GM12874 (cell line): ENCODE measurements around the gene TMPRSS4.

ENCODE experiments used
- TF ChIP-seq, protein P1 (sequence below): IDR thresholded peaks from 2 replicates; pipeline ENCODE4 v1.5.1; 2011; ENCODE audit warnings: low read depth, mild to moderate bottlenecking, control low read depth, low read length, moderate library complexity; ENCODE audit not compliant: insufficient read depth

TMPRSS4 gene

DNA sequence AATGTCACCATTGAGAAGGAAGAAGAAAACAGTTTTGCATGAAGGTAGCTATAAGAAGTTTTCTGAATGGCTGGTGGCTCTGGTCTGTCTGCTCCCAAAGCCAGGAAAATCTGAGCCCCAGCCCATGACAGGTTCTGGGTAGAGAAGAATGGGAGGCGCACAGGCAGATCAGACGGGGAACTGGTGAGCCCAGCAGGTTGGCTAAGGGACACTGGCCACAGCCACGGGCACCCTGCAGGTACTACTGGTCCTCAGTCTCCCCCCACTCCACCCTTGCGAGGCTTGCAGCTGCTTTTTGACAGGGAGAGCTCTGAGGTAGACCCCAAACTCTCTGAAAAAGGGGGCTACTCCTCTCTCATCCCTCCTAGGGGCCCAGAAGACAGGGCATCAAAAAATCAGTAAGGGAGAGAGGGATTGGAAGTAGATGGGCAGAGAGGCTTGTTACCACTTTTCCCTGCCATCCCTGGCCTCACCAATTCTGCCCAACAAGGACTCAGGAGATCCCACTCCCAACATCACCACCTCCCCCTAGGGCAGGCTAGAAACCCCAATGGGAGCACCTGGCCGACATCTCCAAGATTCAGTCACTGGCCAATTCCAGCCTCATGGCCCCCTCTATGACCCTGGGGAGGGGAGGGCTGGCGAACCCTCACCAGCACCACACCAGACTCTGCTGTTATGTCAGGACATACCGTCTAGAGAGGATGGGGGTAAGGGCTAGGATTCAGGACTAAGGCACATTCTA, 58.3 kb downstream of the TMPRSS4 start:
- TF ChIP-seq, protein P1, sequence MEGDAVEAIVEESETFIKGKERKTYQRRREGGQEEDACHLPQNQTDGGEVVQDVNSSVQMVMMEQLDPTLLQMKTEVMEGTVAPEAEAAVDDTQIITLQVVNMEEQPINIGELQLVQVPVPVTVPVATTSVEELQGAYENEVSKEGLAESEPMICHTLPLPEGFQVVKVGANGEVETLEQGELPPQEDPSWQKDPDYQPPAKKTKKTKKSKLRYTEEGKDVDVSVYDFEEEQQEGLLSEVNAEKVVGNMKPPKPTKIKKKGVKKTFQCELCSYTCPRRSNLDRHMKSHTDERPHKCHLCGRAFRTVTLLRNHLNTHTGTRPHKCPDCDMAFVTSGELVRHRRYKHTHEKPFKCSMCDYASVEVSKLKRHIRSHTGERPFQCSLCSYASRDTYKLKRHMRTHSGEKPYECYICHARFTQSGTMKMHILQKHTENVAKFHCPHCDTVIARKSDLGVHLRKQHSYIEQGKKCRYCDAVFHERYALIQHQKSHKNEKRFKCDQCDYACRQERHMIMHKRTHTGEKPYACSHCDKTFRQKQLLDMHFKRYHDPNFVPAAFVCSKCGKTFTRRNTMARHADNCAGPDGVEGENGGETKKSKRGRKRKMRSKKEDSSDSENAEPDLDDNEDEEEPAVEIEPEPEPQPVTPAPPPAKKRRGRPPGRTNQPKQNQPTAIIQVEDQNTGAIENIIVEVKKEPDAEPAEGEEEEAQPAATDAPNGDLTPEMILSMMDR = no peak

DNA sequence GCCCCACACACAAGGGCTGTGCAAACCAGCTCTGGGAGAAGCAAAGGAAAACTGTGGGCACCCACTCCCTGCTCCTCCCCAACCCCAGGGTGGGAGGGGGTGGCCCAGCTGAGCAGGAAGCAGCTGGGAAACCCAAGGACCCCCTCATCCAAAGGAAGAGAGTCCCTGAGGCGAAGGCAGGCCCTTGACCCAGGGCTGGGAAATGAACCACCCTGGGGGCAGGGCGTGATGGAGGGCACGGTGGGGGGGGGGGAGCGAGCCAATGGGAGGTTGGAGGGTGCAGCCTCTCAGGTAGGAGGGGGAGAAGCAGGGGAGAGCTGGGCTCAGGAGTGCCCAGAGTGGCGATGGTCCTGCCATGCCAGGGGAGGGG, 58.9 kb downstream of the TMPRSS4 start:
- TF ChIP-seq, protein P1 = no peak

DNA sequence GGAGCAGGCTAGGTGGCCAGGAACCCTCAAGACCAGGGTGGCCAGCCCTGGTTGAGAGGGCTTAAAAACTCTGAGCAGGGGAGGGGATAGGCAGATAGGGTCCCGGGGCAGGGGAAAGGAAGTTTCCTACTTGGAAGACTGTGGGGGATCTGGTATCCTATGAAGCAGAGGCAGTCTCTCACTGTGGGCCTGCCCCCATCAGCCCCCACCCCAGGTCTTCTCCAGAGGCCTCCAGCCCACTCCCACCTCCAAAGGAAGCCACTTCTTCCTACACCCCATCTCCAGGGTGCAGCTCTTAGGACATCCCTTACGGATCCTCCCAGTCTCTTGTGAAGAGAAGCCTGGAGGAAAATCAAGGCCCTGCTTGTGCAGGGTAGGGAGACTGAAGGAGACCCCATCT, 59.5 kb downstream of the TMPRSS4 start:
- TF ChIP-seq, protein P1 = no peak

DNA sequence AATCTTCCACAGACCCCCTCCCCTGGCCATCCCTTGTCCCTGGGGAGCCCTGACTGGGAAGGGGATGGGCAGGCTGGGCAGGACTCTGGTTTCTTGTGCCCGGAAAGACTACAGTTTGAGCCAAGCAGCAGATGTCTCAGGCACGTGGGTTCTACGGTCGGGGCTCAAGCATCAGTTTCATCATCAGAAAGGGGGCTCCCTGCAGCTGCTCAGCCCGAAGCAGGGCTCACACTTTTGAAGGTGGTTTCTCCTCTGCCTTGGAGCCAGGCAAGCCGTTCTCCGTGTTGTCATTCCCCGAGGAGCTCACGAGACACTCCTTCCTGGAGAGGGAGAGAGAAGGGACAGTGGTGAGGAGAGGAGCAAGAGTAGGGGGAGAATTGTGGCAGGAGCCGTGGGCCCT, 59.9 kb downstream of the TMPRSS4 start:
- TF ChIP-seq, protein P1 = no peak

DNA sequence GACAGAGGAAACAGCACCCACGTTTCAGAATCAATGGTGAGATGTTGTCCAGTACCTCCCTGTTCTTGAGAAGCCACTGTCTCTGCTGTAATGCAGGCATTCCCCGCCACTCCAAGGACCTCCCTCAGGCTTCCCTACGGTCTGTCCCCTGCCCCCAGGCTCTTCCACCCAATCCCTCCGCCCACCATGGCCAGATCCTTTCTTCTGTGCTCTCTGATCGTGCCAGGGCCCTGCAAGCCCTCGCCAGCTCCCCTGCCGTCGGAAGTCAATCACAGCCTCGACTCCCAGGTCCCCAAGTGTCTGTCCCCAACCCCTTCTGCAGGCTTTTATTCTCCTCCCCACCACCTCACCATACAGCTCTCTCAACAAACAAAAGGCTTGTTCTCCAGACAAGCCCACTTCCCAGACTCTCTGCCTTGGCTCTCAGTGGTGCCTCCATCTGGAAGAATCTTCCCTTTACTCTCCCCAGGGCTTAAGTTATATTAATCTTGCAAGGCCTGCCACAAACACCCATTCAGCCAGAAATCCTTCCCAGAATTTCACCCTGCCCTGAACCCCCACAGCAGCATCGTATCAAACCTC, 62.1 kb downstream of the TMPRSS4 start:
- TF ChIP-seq, protein P1 = no peak

DNA sequence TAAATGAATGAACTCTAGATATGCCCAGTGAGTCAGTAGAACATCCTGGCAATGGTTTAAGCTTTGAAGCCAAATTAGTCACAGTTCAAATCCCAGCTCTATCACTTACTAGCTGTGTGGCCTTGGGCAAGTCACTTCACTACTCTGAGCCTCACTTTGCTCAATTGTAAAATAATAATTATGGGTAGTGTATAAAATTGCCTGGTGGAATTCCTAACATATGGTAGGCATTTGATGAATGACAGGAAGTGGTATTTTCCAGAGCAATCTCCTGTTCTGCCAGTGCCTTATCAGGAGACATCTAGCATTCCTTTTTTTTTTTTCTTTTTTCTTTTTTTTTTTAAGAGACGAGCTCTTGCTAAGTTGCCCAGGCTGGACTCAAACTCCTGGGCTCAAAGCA, 62.7 kb downstream of the TMPRSS4 start:
- TF ChIP-seq, protein P1 = no peak

DNA sequence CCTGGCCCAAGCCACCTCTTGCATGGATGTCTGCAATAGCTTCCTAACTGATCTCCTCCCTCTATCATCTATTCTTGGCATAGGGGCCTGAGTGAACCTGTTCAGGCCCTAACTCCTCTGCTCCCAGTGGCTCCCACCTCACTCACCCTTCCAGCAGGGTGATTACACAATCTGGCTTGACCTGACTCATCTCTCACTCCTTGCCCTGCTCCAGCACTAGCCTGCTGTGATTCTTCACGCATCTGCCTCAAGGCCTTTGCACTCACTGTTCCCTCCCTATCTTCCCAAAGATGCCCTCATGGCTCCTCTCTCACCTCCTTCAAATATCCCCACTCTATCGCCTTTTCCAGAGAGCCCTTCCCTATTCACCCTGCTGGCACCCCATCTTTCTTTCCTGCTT, 65.2 kb downstream of the TMPRSS4 start:
- TF ChIP-seq, protein P1 = no peak
